ENCODE data around the gene IZUMO1. TPM values are rescaled to one million over a fixed set of nuclear protein-coding genes. Genes with fewer than 3 reads are reported as not detected.

IZUMO1 gene
- total RNA-seq, 1 donor from 2014 or later, result not detected

DNA sequence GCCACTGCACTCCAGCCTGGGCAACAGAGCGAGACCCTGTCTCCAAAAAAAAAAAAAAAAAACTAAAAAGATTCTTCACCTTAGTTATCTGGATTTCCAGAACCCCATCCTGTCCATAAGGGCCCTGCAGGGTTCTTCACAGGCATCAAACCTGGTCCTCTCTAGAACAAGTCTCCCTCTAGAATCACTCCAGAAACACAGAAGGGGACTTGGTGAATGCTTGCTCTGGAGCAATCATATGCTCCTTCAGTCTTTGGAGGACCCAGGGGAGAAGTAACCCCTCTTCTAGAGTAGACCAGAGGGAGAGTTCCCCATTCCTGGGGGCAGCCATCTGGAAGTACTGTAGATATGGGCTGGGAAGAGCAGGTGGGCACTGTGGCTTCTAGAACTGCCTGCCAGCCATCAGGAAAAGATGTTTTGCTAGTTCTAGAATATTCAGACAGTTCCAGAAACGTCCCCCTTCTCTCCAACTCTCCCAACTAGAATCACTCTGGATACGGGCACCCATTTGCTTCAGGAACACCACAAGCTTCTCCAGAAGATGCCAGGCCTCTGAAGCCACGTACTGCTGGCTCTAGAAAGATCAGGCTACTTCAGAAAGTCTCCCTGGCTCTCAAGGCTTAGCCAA lies 3.0 kb upstream of the IZUMO1 start:
- FAIRE-seq, result no peak
- H3K9me3 ChIP-seq (ENCODE audit: insufficient read depth, low read depth, low read length), result no peaks in the 10 kb centered on the region
- no peak for TF ChIP-seq EZH2 (IDR thresholded peaks at IDR 0.05; ENCODE audit: insufficient read depth, low read length)
- TF ChIP-seq, protein P1, sequence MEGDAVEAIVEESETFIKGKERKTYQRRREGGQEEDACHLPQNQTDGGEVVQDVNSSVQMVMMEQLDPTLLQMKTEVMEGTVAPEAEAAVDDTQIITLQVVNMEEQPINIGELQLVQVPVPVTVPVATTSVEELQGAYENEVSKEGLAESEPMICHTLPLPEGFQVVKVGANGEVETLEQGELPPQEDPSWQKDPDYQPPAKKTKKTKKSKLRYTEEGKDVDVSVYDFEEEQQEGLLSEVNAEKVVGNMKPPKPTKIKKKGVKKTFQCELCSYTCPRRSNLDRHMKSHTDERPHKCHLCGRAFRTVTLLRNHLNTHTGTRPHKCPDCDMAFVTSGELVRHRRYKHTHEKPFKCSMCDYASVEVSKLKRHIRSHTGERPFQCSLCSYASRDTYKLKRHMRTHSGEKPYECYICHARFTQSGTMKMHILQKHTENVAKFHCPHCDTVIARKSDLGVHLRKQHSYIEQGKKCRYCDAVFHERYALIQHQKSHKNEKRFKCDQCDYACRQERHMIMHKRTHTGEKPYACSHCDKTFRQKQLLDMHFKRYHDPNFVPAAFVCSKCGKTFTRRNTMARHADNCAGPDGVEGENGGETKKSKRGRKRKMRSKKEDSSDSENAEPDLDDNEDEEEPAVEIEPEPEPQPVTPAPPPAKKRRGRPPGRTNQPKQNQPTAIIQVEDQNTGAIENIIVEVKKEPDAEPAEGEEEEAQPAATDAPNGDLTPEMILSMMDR (IDR thresholded peaks at IDR 0.05; ENCODE audit: insufficient read depth, low read depth, low read length), result no peak
- no peak overlapping the region for H3K9ac ChIP-seq (ENCODE audit: low read length)
- H2AFZ ChIP-seq (ENCODE audit: low read depth, low read length), result no peak overlapping the region
- no peak overlapping the region for H3K4me2 ChIP-seq (ENCODE audit: low read length)
- Mint-ChIP-seq H3K27ac (ENCODE audit: unreplicated experiment) (no peak overlapping the region), H3K4me3 (ENCODE audit: unreplicated experiment) (no peak overlapping the region), H3K4me1 (ENCODE audit: low read depth, unreplicated experiment) (peaks cover 3% of the 10 kb centered on the region), H3K36me3 (ENCODE audit: low read depth, unreplicated experiment) (no peaks in the 10 kb centered on the region), H3K27me3 (ENCODE audit: low read depth, unreplicated experiment) (peaks cover 19% of the 10 kb centered on the region), H3K9me3 (ENCODE audit: unreplicated experiment) (no peaks in the 10 kb centered on the region)
- peaks cover 14% of the 10 kb centered on the region for H3K4me1 ChIP-seq (ENCODE audit: insufficient read depth, low read length)
- H4K20me1 ChIP-seq (ENCODE audit: insufficient read depth, low read length), result no peaks in the 10 kb centered on the region
- H3K79me2 ChIP-seq (ENCODE audit: insufficient read depth, low read length), result no peaks in the 10 kb centered on the region
- no peak overlapping the region for H3K27ac ChIP-seq (ENCODE audit: low read depth, low read length)
- peaks cover 19% of the 10 kb centered on the region for H3K27me3 ChIP-seq (ENCODE audit: insufficient read depth, low read length)
- H3K4me3 ChIP-seq (ENCODE audit: insufficient read depth, low read depth, low read length), result no peak overlapping the region
- H3K36me3 ChIP-seq (ENCODE audit: insufficient read depth, low read length), result no peaks in the 10 kb centered on the region
- DNase-seq (ENCODE audit: low read depth), result no peak

DNA sequence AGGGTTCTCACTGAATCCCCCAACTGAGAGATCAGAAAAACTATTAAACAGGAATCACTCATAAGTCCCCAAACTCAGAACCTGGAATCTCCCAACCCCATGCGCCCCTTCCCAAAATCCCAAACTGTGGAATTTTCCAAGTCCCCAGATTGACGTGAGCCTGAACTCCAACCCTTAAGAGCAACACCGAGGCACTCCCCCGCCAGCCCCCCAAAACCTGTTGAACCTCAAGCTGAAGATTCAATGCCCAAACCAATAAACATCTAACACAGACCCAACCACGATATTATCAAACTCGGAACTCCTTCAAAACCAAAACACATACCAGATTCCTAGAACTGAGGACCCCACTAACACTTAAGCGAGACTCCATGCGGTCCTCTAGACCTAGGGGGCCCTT lies 599 bp downstream of the IZUMO1 start:
- FAIRE-seq (no peak), DNase-seq (ENCODE audit: low read depth) (no peak)
- Histone ChIP-seq H3K27ac (ENCODE audit: low read depth, low read length) (peak overlapping the region; percentile 89), H3K4me1 (ENCODE audit: insufficient read depth, low read length) (peaks cover 5% of the 10 kb centered on the region), H2AFZ (ENCODE audit: low read depth, low read length) (peak overlapping the region; percentile 93), H3K4me3 (ENCODE audit: insufficient read depth, low read depth, low read length) (peak overlapping the region; percentile 69), H3K4me2 (ENCODE audit: low read length) (peak overlapping the region; percentile 94), H3K9ac (ENCODE audit: low read length) (peak overlapping the region; percentile 86), H3K79me2 (ENCODE audit: insufficient read depth, low read length) (no peaks in the 10 kb centered on the region), H4K20me1 (ENCODE audit: insufficient read depth, low read length) (no peaks in the 10 kb centered on the region), H3K9me3 (ENCODE audit: insufficient read depth, low read depth, low read length) (no peaks in the 10 kb centered on the region), H3K36me3 (ENCODE audit: insufficient read depth, low read length) (no peaks in the 10 kb centered on the region), H3K27me3 (ENCODE audit: insufficient read depth, low read length) (peaks cover 3% of the 10 kb centered on the region)
- no peak for TF ChIP-seq EZH2 (IDR thresholded peaks at IDR 0.05; ENCODE audit: insufficient read depth, low read length)
- TF ChIP-seq, protein P1 (IDR thresholded peaks at IDR 0.05; ENCODE audit: insufficient read depth, low read depth, low read length), result no peak
- peaks cover 4% of the 10 kb centered on the region for H3K9me3 Mint-ChIP-seq (ENCODE audit: unreplicated experiment)
- no peak overlapping the region for H3K27ac Mint-ChIP-seq (ENCODE audit: unreplicated experiment)
- H3K36me3 Mint-ChIP-seq (ENCODE audit: low read depth, unreplicated experiment), result no peaks in the 10 kb centered on the region
- no peak overlapping the region for H3K4me3 Mint-ChIP-seq (ENCODE audit: unreplicated experiment)
- no peaks in the 10 kb centered on the region for H3K4me1 Mint-ChIP-seq (ENCODE audit: low read depth, unreplicated experiment)
- peaks cover 10% of the 10 kb centered on the region for H3K27me3 Mint-ChIP-seq (ENCODE audit: low read depth, unreplicated experiment)

Measured in astrocyte (in vitro differentiated cells and primary cell).